HCT116 (cell line): ENCODE measurements around the gene LRRC8B. TPM values are rescaled to one million over a fixed set of nuclear protein-coding genes. Genes with fewer than 3 reads are reported as not detected.

ENCODE experiments used
- ATAC-seq: fragments of 200-7000 bp; cut with Tn5 transposase; 2 replicates; pipeline ENCODE4 v1.9.1; 2020; ENCODE audit warnings: mild to moderate bottlenecking, moderate library complexity
- BruUV-seq: library from RNA; stranded (reverse); fragments of 400-500 nt; replicated peaks from 2 replicates; lab custom pipeline; 2021; lab: Mats Ljungman, UMichigan
- CTCF ChIA-PET: fragments of 300-600 bp; sonication (Branson Sonifier 250); formaldehyde crosslinking; loops from one replicate; lab custom pipeline; 2021; ENCODE audit warnings: antibody characterized with exemption; lab: Charles Lee
- POLR2A ChIA-PET: fragments of 300-600, 350-600 bp; sonication (Branson Sonifier 250); formaldehyde crosslinking; loops from one replicate; lab custom pipeline; 2021; ENCODE audit warnings: antibody characterized with exemption; lab: Charles Lee
- RAD21 ChIA-PET, 2 experiments: fragments of 300-600 bp; sonication (Branson Sonifier 250); formaldehyde crosslinking; loops; one replicate each; lab custom pipeline; 2023; ENCODE audit warnings: low total read pairs in 2 of 2; ENCODE audit not compliant: uncharacterized antibody in 2 of 2, unreplicated experiment in 2 of 2, low non-redundant PET in 1 of 2; lab: Charles Lee
- DNase-seq: peaks from one replicate; pipeline ENCODE4 v3.0.0-alpha.2; 2010; ENCODE audit warnings: low read depth, low spot score
- H2AFZ ChIP-seq: fragments of 200-600 bp; shearing (Covaris generic), sonication (generic); 2 replicates; pipeline ENCODE4 v1.6.1; 2017; ENCODE audit warnings: low read depth, mixed run types, mixed read lengths, antibody characterized with exemption, low read length; ENCODE audit not compliant: poor library complexity, severe bottlenecking
- H3K27ac ChIP-seq: 2 replicates; pipeline ENCODE4 v1.5.1; 2012; ENCODE audit warnings: low read depth, low read length
- H3K27me3 ChIP-seq: fragments of 200-600 bp; sonication (generic); 2 replicates; pipeline ENCODE4 v1.6.1; 2016; ENCODE audit warnings: mixed run types, low read length, mixed read lengths; ENCODE audit not compliant: insufficient read depth
- H3K36me3 ChIP-seq, 2 experiments: fragments of 200-500 bp in 1 of 2; fragments of 200-600 bp in 1 of 2; sonication (Bioruptor generic) in 1 of 2; sonication (generic) in 1 of 2; 2 replicates each; pipeline versions ENCODE4 v1.5.1 to v1.6.1; 2014 to 2016; ENCODE audit warnings: low read length in 2 of 2, inconsistent platforms in 1 of 2, mixed read lengths in 1 of 2, mixed run types in 1 of 2; ENCODE audit not compliant: insufficient read depth in 2 of 2, control insufficient read depth in 1 of 2
- H3K4me1 ChIP-seq, 2 experiments: fragments of 200-600 bp in 1 of 2; sonication (generic) in 1 of 2; 2 replicates each; pipeline versions ENCODE4 v1.5.1 to v1.6.1; 2012 to 2017; ENCODE audit warnings: low read length in 2 of 2, inconsistent platforms in 1 of 2, mild to moderate bottlenecking in 1 of 2, mixed read lengths in 1 of 2, mixed run types in 1 of 2, moderate library complexity in 1 of 2; ENCODE audit not compliant: insufficient read depth in 2 of 2, control insufficient read depth in 1 of 2
- H3K4me2 ChIP-seq: fragments of 200-600 bp; sonication (generic); 2 replicates; pipeline ENCODE4 v1.6.1; 2017; ENCODE audit warnings: mixed run types, low read length, mixed read lengths
- H3K4me3 ChIP-seq, 2 experiments: fragments of 200-600 bp in 1 of 2; sonication (generic) in 1 of 2; replicated peaks in 1 of 2; 2 replicates each; pipeline ENCODE4 v1.5.1; 2011 to 2016; ENCODE audit warnings: low read length in 2 of 2, control low read depth in 1 of 2, low read depth in 1 of 2, mild to moderate bottlenecking in 1 of 2, mixed read lengths in 1 of 2, mixed run types in 1 of 2
- H3K79me2 ChIP-seq: fragments of 200-600 bp; sonication (generic); 2 replicates; pipeline ENCODE4 v1.6.1; 2017; ENCODE audit warnings: mild to moderate bottlenecking, mixed run types, low read length, moderate library complexity, mixed read lengths; ENCODE audit not compliant: insufficient read depth
- H3K9ac ChIP-seq: fragments of 200-600 bp; sonication (generic); 2 replicates; pipeline ENCODE4 v1.6.1; 2016; ENCODE audit warnings: low read length, mixed read lengths
- H3K9me2 ChIP-seq: fragments of 200-600 bp; sonication (generic), shearing (Covaris generic); 2 replicates; pipeline ENCODE4 v1.6.1; 2017; ENCODE audit warnings: mixed run types, mild to moderate bottlenecking, moderate library complexity; ENCODE audit not compliant: insufficient read depth
- H3K9me3 ChIP-seq, 2 experiments: fragments of 200-500 bp in 1 of 2; fragments of 200-600 bp in 1 of 2; sonication (Bioruptor generic) in 1 of 2; sonication (generic) in 1 of 2; 2 replicates each; pipeline ENCODE4 v1.6.1; 2014 to 2017; ENCODE audit warnings: low read length in 2 of 2, mixed read lengths in 2 of 2, inconsistent platforms in 1 of 2, low read depth in 1 of 2, mild to moderate bottlenecking in 1 of 2, mixed run types in 1 of 2, moderate library complexity in 1 of 2; ENCODE audit not compliant: control insufficient read depth in 1 of 2, insufficient read depth in 1 of 2
- H4K20me1 ChIP-seq: fragments of 200-600 bp; sonication (generic), shearing (Covaris generic); 2 replicates; pipeline ENCODE4 v1.6.1; 2017; ENCODE audit warnings: mixed run types, mild to moderate bottlenecking, moderate library complexity; ENCODE audit not compliant: insufficient read depth
- CBX3 ChIP-seq: IDR thresholded peaks from 2 replicates; pipeline ENCODE4 v1.6.1; 2012; ENCODE audit warnings: low read depth
- CEBPB ChIP-seq: IDR thresholded peaks from 2 replicates; pipeline ENCODE4 v1.6.1; 2012; ENCODE audit warnings: low read depth
- CTCF ChIP-seq, 3 experiments: fragments of 200-600 bp in 1 of 3; sonication (generic) in 1 of 3; IDR thresholded peaks in 2 of 3; conservative IDR thresholded peaks in 1 of 3; 2 replicates each; pipeline ENCODE4 v1.5.1; 2012 to 2017; ENCODE audit warnings: low read depth in 2 of 3, low read length in 2 of 3, antibody characterized with exemption in 1 of 3, borderline replicate concordance in 1 of 3, control low read depth in 1 of 3, mild to moderate bottlenecking in 1 of 3, mixed read lengths in 1 of 3, mixed run types in 1 of 3, moderate library complexity in 1 of 3; ENCODE audit not compliant: insufficient read depth in 1 of 3
- EGR1 ChIP-seq: IDR thresholded peaks from 2 replicates; pipeline ENCODE4 v1.6.1; 2012; ENCODE audit warnings: low read depth
- ELF1 ChIP-seq: IDR thresholded peaks from 2 replicates; pipeline ENCODE4 v1.6.1; 2012; ENCODE audit warnings: low read depth, borderline replicate concordance
- EZH2phosphoT487 ChIP-seq: fragments of 200-600 bp; IDR thresholded peaks from 2 replicates; pipeline ENCODE4 v1.6.1; 2018; ENCODE audit warnings: antibody characterized with exemption, borderline replicate concordance
- FOSL1 ChIP-seq: IDR thresholded peaks from 2 replicates; pipeline ENCODE4 v1.6.1; 2012; ENCODE audit warnings: low read depth
- JUND ChIP-seq: IDR thresholded peaks from 2 replicates; pipeline ENCODE4 v1.6.1; 2012
- POLR2A ChIP-seq: IDR thresholded peaks from 2 replicates; pipeline ENCODE4 v1.7.0; 2011; ENCODE audit warnings: borderline replicate concordance; ENCODE audit not compliant: insufficient read depth, insufficient read length; ENCODE audit errors: extremely low read depth
- RAD21 ChIP-seq: IDR thresholded peaks from 2 replicates; pipeline ENCODE4 v1.6.1; 2012; ENCODE audit warnings: low read depth, mild to moderate bottlenecking
- SIN3A ChIP-seq: IDR thresholded peaks from 2 replicates; pipeline ENCODE4 v1.6.1; 2012; ENCODE audit warnings: low read depth
- SRF ChIP-seq: IDR thresholded peaks from 2 replicates; pipeline ENCODE4 v1.6.1; 2012; ENCODE audit warnings: low read depth
- YY1 ChIP-seq: IDR thresholded peaks from 2 replicates; pipeline ENCODE4 v1.6.1; 2011; ENCODE audit warnings: low read length, low read depth, moderate library complexity, mild to moderate bottlenecking; ENCODE audit not compliant: insufficient replicate concordance; ENCODE audit errors: extremely low read depth
- ZFX ChIP-seq: fragments of 450-650 bp; IDR thresholded peaks from 2 replicates; pipeline ENCODE4 v1.6.1; 2017
- ZNF274 ChIP-seq: fragments of 200-500 bp; sonication (Bioruptor generic); IDR thresholded peaks from 2 replicates; pipeline ENCODE4 v1.6.1; 2014; ENCODE audit warnings: mild to moderate bottlenecking, low read depth, low read length, inconsistent platforms
- intact Hi-C: fragments of 100-400 bp; cut with micrococcal nuclease; formaldehyde crosslinking; loops from 2 replicates; pipeline ENCODE4 v1.10.0; 2022
- total RNA-seq: library from RNA; stranded (reverse); gene quantifications from one replicate; pipeline ENCODE4 v1.2.1, GENCODE V29; 2021; ENCODE audit not compliant: unreplicated experiment
- TF ChIP-seq, protein P1 (sequence below): IDR thresholded peaks from 2 replicates; pipeline ENCODE4 v1.6.1; 2012; ENCODE audit warnings: low read depth

The LRRC8B gene
- total RNA-seq, 1 experiment from 2014 or later, result 17.9 TPM

GRCh38 chr1:89532228-89532627, 7.6 kb downstream of the LRRC8B start:
- Histone ChIP-seq H3K9me2 (no peaks in the 10 kb centered on the region), H3K4me2 (no peak overlapping the region), H3K4me3 (no peak overlapping the region), H3K27ac (no peak overlapping the region), H3K9ac (no peak overlapping the region)
- ChIA-PET RAD21 (no interaction called here), POLR2A (no interaction called here)
- BruUV-seq, result no TSS peak
- ATAC-seq, result no peak
- TF ChIP-seq CBX3, result no peak
- no peak for TF ChIP-seq SIN3A
- TF ChIP-seq RAD21, result no peak
- no peak for TF ChIP-seq ZNF274
- no peak for TF ChIP-seq FOSL1
- TF ChIP-seq ELF1, result no peak
- no peak for TF ChIP-seq EGR1
- no peak for TF ChIP-seq POLR2A
- TF ChIP-seq CEBPB, result no peak
- TF ChIP-seq SRF, result no peak
- no peak for TF ChIP-seq YY1
- TF ChIP-seq EZH2phosphoT487, result no peak
- no peak for TF ChIP-seq JUND
- TF ChIP-seq, all 23 proteins: peak for 0
- no peaks in the 10 kb centered on the region for H4K20me1 ChIP-seq
- no peaks in the 10 kb centered on the region for H3K27me3 ChIP-seq
- no peaks in the 10 kb centered on the region for H3K4me1 ChIP-seq
- no peaks in the 10 kb centered on the region for H3K9me3 ChIP-seq
- peaks cover 91% of the 10 kb centered on the region for H3K79me2 ChIP-seq
- DNase-seq, result no peak
- no peak overlapping the region for H2AFZ ChIP-seq
- no peaks in the 10 kb centered on the region for H3K36me3 ChIP-seq
- CTCF ChIA-PET, result no interaction called here
- intact Hi-C loops, result no loop called here

- TF ChIP-seq ZNF274 (no peak), ZFX (no peak), CEBPB (no peak), JUND (no peak), CTCF (IDR thresholded peaks at IDR 0.05 in 2 of 3, conservative IDR thresholded peaks at IDR 0.05 in 1 of 3; ENCODE audit: borderline replicate concordance in 1 of 3, insufficient read depth in 1 of 3, low read depth in 2 of 3, low read length in 2 of 3) (no peak), SRF (no peak), RAD21 (no peak), EGR1 (no peak), ELF1 (no peak), FOSL1 (no peak)
- TF ChIP-seq, protein P1, sequence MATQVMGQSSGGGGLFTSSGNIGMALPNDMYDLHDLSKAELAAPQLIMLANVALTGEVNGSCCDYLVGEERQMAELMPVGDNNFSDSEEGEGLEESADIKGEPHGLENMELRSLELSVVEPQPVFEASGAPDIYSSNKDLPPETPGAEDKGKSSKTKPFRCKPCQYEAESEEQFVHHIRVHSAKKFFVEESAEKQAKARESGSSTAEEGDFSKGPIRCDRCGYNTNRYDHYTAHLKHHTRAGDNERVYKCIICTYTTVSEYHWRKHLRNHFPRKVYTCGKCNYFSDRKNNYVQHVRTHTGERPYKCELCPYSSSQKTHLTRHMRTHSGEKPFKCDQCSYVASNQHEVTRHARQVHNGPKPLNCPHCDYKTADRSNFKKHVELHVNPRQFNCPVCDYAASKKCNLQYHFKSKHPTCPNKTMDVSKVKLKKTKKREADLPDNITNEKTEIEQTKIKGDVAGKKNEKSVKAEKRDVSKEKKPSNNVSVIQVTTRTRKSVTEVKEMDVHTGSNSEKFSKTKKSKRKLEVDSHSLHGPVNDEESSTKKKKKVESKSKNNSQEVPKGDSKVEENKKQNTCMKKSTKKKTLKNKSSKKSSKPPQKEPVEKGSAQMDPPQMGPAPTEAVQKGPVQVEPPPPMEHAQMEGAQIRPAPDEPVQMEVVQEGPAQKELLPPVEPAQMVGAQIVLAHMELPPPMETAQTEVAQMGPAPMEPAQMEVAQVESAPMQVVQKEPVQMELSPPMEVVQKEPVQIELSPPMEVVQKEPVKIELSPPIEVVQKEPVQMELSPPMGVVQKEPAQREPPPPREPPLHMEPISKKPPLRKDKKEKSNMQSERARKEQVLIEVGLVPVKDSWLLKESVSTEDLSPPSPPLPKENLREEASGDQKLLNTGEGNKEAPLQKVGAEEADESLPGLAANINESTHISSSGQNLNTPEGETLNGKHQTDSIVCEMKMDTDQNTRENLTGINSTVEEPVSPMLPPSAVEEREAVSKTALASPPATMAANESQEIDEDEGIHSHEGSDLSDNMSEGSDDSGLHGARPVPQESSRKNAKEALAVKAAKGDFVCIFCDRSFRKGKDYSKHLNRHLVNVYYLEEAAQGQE, result no peak
- POLR2A ChIA-PET, result no interaction called here
- no peaks in the 10 kb centered on the region for H3K27me3 ChIP-seq
- no peaks in the 10 kb centered on the region for H3K9me3 ChIP-seq
- CTCF ChIA-PET, result no interaction called here
- ATAC-seq, result no peak
- no TSS peak for BruUV-seq
- no peak overlapping the region for H3K4me2 ChIP-seq
- H3K27ac ChIP-seq, result no peak overlapping the region
- no peak overlapping the region for H2AFZ ChIP-seq
- no peaks in the 10 kb centered on the region for H4K20me1 ChIP-seq
- H3K9me2 ChIP-seq, result no peaks in the 10 kb centered on the region
- DNase-seq, result no peak
- H3K79me2 ChIP-seq, result peaks cover 86% of the 10 kb centered on the region
- no peak overlapping the region for H3K9ac ChIP-seq
- H3K4me1 ChIP-seq, result no peaks in the 10 kb centered on the region
- RAD21 ChIA-PET, result no interaction called here
- H3K36me3 ChIP-seq, result no peaks in the 10 kb centered on the region
- no peak overlapping the region for H3K4me3 ChIP-seq
- intact Hi-C loops, result no loop called here
These were observed 8.2 kb downstream of the LRRC8B start for GRCh38 chr1:89532866-89533265.
